IMR-90 (cell line): ENCODE results near the gene TGFB2. TPM values are rescaled to one million over a fixed set of nuclear protein-coding genes. Genes with fewer than 3 reads are reported as not detected.
A peak's percentile ranks its signal among the peaks of the same experiment; 100 is the strongest.

ENCODE experiments used
- ATAC-seq: fragments of 200-7000 bp; cut with Tn5 transposase; 2 replicates; pipeline ENCODE4 v1.9.1; 2020; ENCODE audit warnings: low read depth, mild to moderate bottlenecking, moderate library complexity
- BruUV-seq: library from RNA; stranded (reverse); fragments of 400-500 nt; replicated peaks from 2 replicates; lab custom pipeline; 2021; lab: Mats Ljungman, UMichigan
- CTCF ChIA-PET: fragments of 300-600 bp; formaldehyde crosslinking; extraction: SDS; loops from one replicate; lab custom pipeline; 2021; ENCODE audit warnings: antibody characterized with exemption; lab: Yijun Ruan, JAX
- POLR2A ChIA-PET: fragments of 300-600 bp; sonication (Branson Sonifier 250); formaldehyde crosslinking; loops from one replicate; lab custom pipeline; 2022; ENCODE audit warnings: antibody characterized with exemption; ENCODE audit not compliant: unreplicated experiment; lab: Charles Lee
- DNase-seq: peaks from one replicate; pipeline ENCODE4 v3.0.0; 2013
- H2AFZ ChIP-seq: replicated peaks from 2 replicates; pipeline ENCODE3; 2013; ENCODE audit warnings: low read length, mild to moderate bottlenecking; ENCODE audit not compliant: poor library complexity
- H2AK5ac ChIP-seq: 2 replicates; pipeline ENCODE4 v1.6.1; 2013; ENCODE audit warnings: low read depth, low read length, inconsistent platforms
- H2AK9ac ChIP-seq: replicated peaks from 2 replicates; pipeline ENCODE3; 2013; ENCODE audit warnings: mild to moderate bottlenecking, low read depth, low read length, moderate library complexity; ENCODE audit not compliant: poor library complexity
- H2BK120ac ChIP-seq: 2 replicates; pipeline ENCODE4 v1.6.1; 2013; ENCODE audit warnings: low read depth, low read length, inconsistent platforms
- H2BK15ac ChIP-seq: 3 replicates; pipeline ENCODE4 v1.6.1; 2013; ENCODE audit warnings: low read depth, low read length, inconsistent platforms
- H2BK20ac ChIP-seq: 2 replicates; pipeline ENCODE4 v1.6.1; 2013; ENCODE audit warnings: low read depth, mild to moderate bottlenecking, inconsistent platforms, low read length, moderate library complexity
- H2BK5ac ChIP-seq: 2 replicates; pipeline ENCODE4 v1.6.1; 2013; ENCODE audit warnings: mild to moderate bottlenecking, low read depth, low read length, inconsistent platforms; ENCODE audit not compliant: poor library complexity, severe bottlenecking
- H3K14ac ChIP-seq: replicated peaks from 2 replicates; pipeline ENCODE4 v1.6.1; 2013; ENCODE audit warnings: low read depth, low read length, inconsistent platforms
- H3K18ac ChIP-seq: 2 replicates; pipeline ENCODE4 v1.6.1; 2013; ENCODE audit warnings: low read depth, low read length, control low read depth
- H3K23ac ChIP-seq: 2 replicates; pipeline ENCODE4 v1.6.1; 2013; ENCODE audit warnings: low read depth, low read length, inconsistent platforms
- H3K27ac ChIP-seq: 2 replicates; pipeline ENCODE4 v1.5.1; 2013; ENCODE audit warnings: mild to moderate bottlenecking, control low read depth, low read length; ENCODE audit not compliant: insufficient read depth
- H3K27me3 ChIP-seq: 2 replicates; pipeline ENCODE4 v1.6.1; 2013; ENCODE audit warnings: low read length; ENCODE audit not compliant: control insufficient read depth, insufficient read depth
- H3K36me3 ChIP-seq: 2 replicates; pipeline ENCODE4 v1.6.1; 2013; ENCODE audit warnings: low read length, mixed read lengths; ENCODE audit not compliant: control insufficient read depth, insufficient read depth
- H3K4ac ChIP-seq: 2 replicates; pipeline ENCODE4 v1.6.1; 2013; ENCODE audit warnings: low read depth, low read length, inconsistent platforms
- H3K4me1 ChIP-seq: 2 replicates; pipeline ENCODE4 v1.6.1; 2013; ENCODE audit warnings: low read length, mixed read lengths; ENCODE audit not compliant: control insufficient read depth, insufficient read depth
- H3K4me2 ChIP-seq: 2 replicates; pipeline ENCODE4 v1.6.1; 2013; ENCODE audit warnings: low read depth, mild to moderate bottlenecking, control low read depth, low read length, moderate library complexity
- H3K4me3 ChIP-seq: 2 replicates; pipeline ENCODE4 v1.5.1; 2013; ENCODE audit warnings: low read depth, mild to moderate bottlenecking, control low read depth, low read length, moderate library complexity; ENCODE audit not compliant: insufficient read depth
- H3K56ac ChIP-seq: 2 replicates; pipeline ENCODE4 v1.6.1; 2013; ENCODE audit warnings: low read length, inconsistent platforms; ENCODE audit not compliant: insufficient read depth; ENCODE audit errors: extremely low read depth
- H3K79me1 ChIP-seq, 2 experiments: 2 replicates each; pipeline ENCODE4 v1.6.1; 2013; ENCODE audit warnings: low read length in 2 of 2, inconsistent platforms in 1 of 2, low read depth in 1 of 2
- H3K9ac ChIP-seq: 2 replicates; pipeline ENCODE4 v1.6.1; 2013; ENCODE audit warnings: low read depth, low read length, control low read depth
- H3K9me1 ChIP-seq: 2 replicates; pipeline ENCODE4 v1.6.1; 2013; ENCODE audit warnings: low read length, inconsistent platforms; ENCODE audit not compliant: insufficient read depth
- H3K9me3 ChIP-seq: 2 replicates; pipeline ENCODE4 v1.6.1; 2013; ENCODE audit warnings: low read length; ENCODE audit not compliant: control insufficient read depth, insufficient read depth
- H4K20me1 ChIP-seq: 2 replicates; pipeline ENCODE4 v1.6.1; 2013; ENCODE audit warnings: low read length, inconsistent platforms; ENCODE audit not compliant: insufficient read depth
- H4K5ac ChIP-seq: 2 replicates; pipeline ENCODE4 v1.6.1; 2013; ENCODE audit warnings: mild to moderate bottlenecking, low read depth, low read length, control low read depth
- H4K8ac ChIP-seq, 2 experiments: 2 replicates each; pipeline ENCODE4 v1.6.1; 2013; ENCODE audit warnings: low read depth in 2 of 2, low read length in 2 of 2, control low read depth in 1 of 2, inconsistent platforms in 1 of 2
- H4K91ac ChIP-seq: 2 replicates; pipeline ENCODE4 v1.6.1; 2013; ENCODE audit warnings: low read depth, low read length, inconsistent platforms; ENCODE audit not compliant: insufficient read depth
- BHLHE40 ChIP-seq: fragments of 150-350 bp; IDR thresholded peaks from 2 replicates; pipeline ENCODE4 v1.6.1; 2016; ENCODE audit warnings: mild to moderate bottlenecking, low read depth, low read length
- CEBPB ChIP-seq: IDR thresholded peaks from 2 replicates; pipeline ENCODE4 v1.6.1; 2012; ENCODE audit warnings: low read depth, low read length, improper control_type of control experiment
- CHD1 ChIP-seq: IDR thresholded peaks from 2 replicates; pipeline ENCODE4 v1.6.1; 2012; ENCODE audit warnings: low read depth, low read length, improper control_type of control experiment
- ELK1 ChIP-seq: fragments of 150-350 bp; IDR thresholded peaks from 2 replicates; pipeline ENCODE4 v1.6.1; 2016; ENCODE audit warnings: low read depth, mild to moderate bottlenecking, low read length, moderate library complexity, borderline replicate concordance
- MAZ ChIP-seq: IDR thresholded peaks from 2 replicates; pipeline ENCODE4 v1.6.1; 2012; ENCODE audit warnings: low read depth, mild to moderate bottlenecking, low read length, improper control_type of control experiment, moderate library complexity, borderline replicate concordance
- NFE2L2 ChIP-seq: fragments of 150-350 bp; IDR thresholded peaks from 2 replicates; pipeline ENCODE4 v1.6.1; 2016; ENCODE audit warnings: low read depth, mild to moderate bottlenecking, low read length
- POLR2A ChIP-seq: IDR thresholded peaks from 2 replicates; pipeline ENCODE4 v1.6.1; 2012; ENCODE audit warnings: mild to moderate bottlenecking, low read depth, low read length
- RCOR1 ChIP-seq: IDR thresholded peaks from 2 replicates; pipeline ENCODE4 v1.6.1; 2012; ENCODE audit warnings: mild to moderate bottlenecking, low read length, improper control_type of control experiment; ENCODE audit not compliant: insufficient replicate concordance
- USF2 ChIP-seq: fragments of 150-350 bp; IDR thresholded peaks from 2 replicates; pipeline ENCODE4 v1.6.1; 2017; ENCODE audit warnings: mild to moderate bottlenecking, antibody characterized with exemption, low read length, low read depth
- whole genome bisulfite sequencing, 2 experiments: methylation state at CpG; one replicate each; pipeline versions ENCODE4 v1.1.5 to v1.1.7; 2013; ENCODE audit warnings: missing lambda C conversion rate in 2 of 2; ENCODE audit not compliant: insufficient read length in 1 of 2; ENCODE audit errors: extremely low coverage in 2 of 2; 5-methylcytosine and 5-hydroxymethylcytosine counted together
- dilution Hi-C: fragments of 300-500 bp; cut with HindIII; formaldehyde crosslinking; loops from one replicate; pipeline ENCODE4 v1.14.3; 2018; ENCODE audit warnings: low sequenced_read_pairs; ENCODE audit not compliant: unreplicated experiment
- in situ Hi-C: fragments of 300-500 bp; cut with MboI; formaldehyde crosslinking; loops from 3 replicates; pipeline ENCODE4 v1.14.3; 2019; ENCODE audit warnings: low sequenced_read_pairs, inconsistent platforms, mixed read lengths
- intact Hi-C: fragments of 100-400 bp; cut with micrococcal nuclease; formaldehyde crosslinking; loops from 2 replicates; pipeline ENCODE4 v1.10.0; 2022
- polyA plus RNA-seq, 3 experiments: library from polyadenylated mRNA; depleted of rRNA; stranded (reverse); fragments of >200 nt; gene quantifications; 2 replicates each; pipeline ENCODE4 v1.2.3, GENCODE V29; 2012; ENCODE audit warnings: low replicate concordance in 1 of 3
- total RNA-seq: library from RNA; depleted of rRNA; stranded (reverse); fragments of >200 nt; gene quantifications from 2 replicates; pipeline ENCODE4 v1.2.3, GENCODE V29; 2012
- TF ChIP-seq, protein P1 (sequence below): conservative IDR thresholded peaks from 2 replicates; pipeline ENCODE4 v1.5.1; 2012; ENCODE audit warnings: mild to moderate bottlenecking, low read depth, low read length, improper control_type of control experiment

Gene TGFB2
- total and polyA plus RNA-seq, 2 of the 4 experiments (the other 2 are of a cell fraction) = 3.7 to 3.8 TPM

GRCh38 chr1:218461351-218461750, 116.2 kb downstream of the TGFB2 start:
- Histone ChIP-seq H2AFZ (no peak overlapping the region), H3K14ac (no peak overlapping the region), H4K20me1 (no peaks in the 10 kb centered on the region), H3K4me2 (no peak overlapping the region), H3K9ac (no peak overlapping the region), H3K27ac (no peak overlapping the region), H4K5ac (no peak overlapping the region), H2BK5ac (no peak overlapping the region), H3K79me1 (no peaks in the 10 kb centered on the region), H4K8ac (no peak overlapping the region), H3K4me1 (peaks cover 20% of the 10 kb centered on the region), H3K27me3 (no peaks in the 10 kb centered on the region), H3K9me1 (peaks cover 14% of the 10 kb centered on the region; the same call in 1 of the 2 replicates), H3K4ac (no peak overlapping the region), H3K18ac (no peak overlapping the region), H2BK15ac (no peak overlapping the region), H3K23ac (no peak overlapping the region), H3K36me3 (no peaks in the 10 kb centered on the region), H2AK5ac (no peak overlapping the region), H2AK9ac (no peak overlapping the region), H3K4me3 (no peak overlapping the region), H3K9me3 (no peaks in the 10 kb centered on the region), H3K56ac (no peak overlapping the region), H2BK120ac (no peak overlapping the region), H4K91ac (no peak overlapping the region), H2BK20ac (no peak overlapping the region)
- ATAC-seq (peak; percentile 27), DNase-seq (peak; percentile 61)
- ChIA-PET CTCF (interaction anchor here (0.9 kb wide), 1 partner anchor 14 kb away, joined by 3 read pairs; no protein-coding TSS in a partner anchor), POLR2A (no interaction called here)
- intact Hi-C loops (loop anchor here (5.0 kb wide), 1 partner anchor 89 kb away; no protein-coding TSS in a partner anchor), in situ Hi-C loops (no loop called here), dilution Hi-C loops (no loop called here)
- no peak for TF ChIP-seq CEBPB
- no peak for TF ChIP-seq USF2
- TF ChIP-seq NFE2L2 = no peak
- no peak for TF ChIP-seq CHD1
- TF ChIP-seq, protein P1, sequence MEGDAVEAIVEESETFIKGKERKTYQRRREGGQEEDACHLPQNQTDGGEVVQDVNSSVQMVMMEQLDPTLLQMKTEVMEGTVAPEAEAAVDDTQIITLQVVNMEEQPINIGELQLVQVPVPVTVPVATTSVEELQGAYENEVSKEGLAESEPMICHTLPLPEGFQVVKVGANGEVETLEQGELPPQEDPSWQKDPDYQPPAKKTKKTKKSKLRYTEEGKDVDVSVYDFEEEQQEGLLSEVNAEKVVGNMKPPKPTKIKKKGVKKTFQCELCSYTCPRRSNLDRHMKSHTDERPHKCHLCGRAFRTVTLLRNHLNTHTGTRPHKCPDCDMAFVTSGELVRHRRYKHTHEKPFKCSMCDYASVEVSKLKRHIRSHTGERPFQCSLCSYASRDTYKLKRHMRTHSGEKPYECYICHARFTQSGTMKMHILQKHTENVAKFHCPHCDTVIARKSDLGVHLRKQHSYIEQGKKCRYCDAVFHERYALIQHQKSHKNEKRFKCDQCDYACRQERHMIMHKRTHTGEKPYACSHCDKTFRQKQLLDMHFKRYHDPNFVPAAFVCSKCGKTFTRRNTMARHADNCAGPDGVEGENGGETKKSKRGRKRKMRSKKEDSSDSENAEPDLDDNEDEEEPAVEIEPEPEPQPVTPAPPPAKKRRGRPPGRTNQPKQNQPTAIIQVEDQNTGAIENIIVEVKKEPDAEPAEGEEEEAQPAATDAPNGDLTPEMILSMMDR = no peak
- no peak for TF ChIP-seq MAZ
- TF ChIP-seq RCOR1 = no peak
- TF ChIP-seq ELK1 = no peak
- TF ChIP-seq BHLHE40 = no peak
- TF ChIP-seq POLR2A = no peak
- WGBS, 2 experiments = no CpG with 5 or more reads among the region's 1 CpG
- no TSS peak for BruUV-seq
